Left ventricle myocardium inferior (tissue), 1 donor: ENCODE results near the gene AKAP8. TPM values are rescaled to one million over a fixed set of nuclear protein-coding genes. Genes with fewer than 3 reads are reported as not detected.

Experiments used
- DNase-seq: peaks from one replicate; pipeline ENCODE4 v3.0.0-alpha.2; 2020
- H3K27ac ChIP-seq: fragments of 200-600 bp; replicated peaks from 2 replicates; pipeline ENCODE4 v1.8.0; 2021
- H3K27me3 ChIP-seq: fragments of 200-600 bp; 2 replicates; pipeline ENCODE4 v1.8.0; 2021; ENCODE audit warnings: low read depth
- H3K36me3 ChIP-seq: fragments of 200-600 bp; 2 replicates; pipeline ENCODE4 v1.8.0; 2021
- H3K4me1 ChIP-seq: fragments of 200-600 bp; 2 replicates; pipeline ENCODE4 v1.8.0; 2021
- H3K4me3 ChIP-seq: fragments of 200-600 bp; 2 replicates; pipeline ENCODE4 v1.8.0; 2021; ENCODE audit warnings: mild to moderate bottlenecking, moderate library complexity
- H3K9me3 ChIP-seq: fragments of 200-600 bp; replicated peaks from 2 replicates; pipeline ENCODE4 v1.8.0; 2021
- intact Hi-C: fragments of 100-400 bp; cut with micrococcal nuclease; formaldehyde crosslinking; loops from one replicate; pipeline ENCODE4 v1.11.0; 2022
- total RNA-seq: library from RNA; stranded (reverse); fragmentation: NEBNext Ultra II Directional; extraction: Animal tissue kit (Norgen Biotek cat#: 25700); gene quantifications from one replicate; pipeline ENCODE4 v1.2.1, GENCODE V29; 2021
- TF ChIP-seq, protein P1 (sequence below): fragments of 200-600 bp; IDR thresholded peaks from 2 replicates; pipeline ENCODE4 v1.8.0; 2021; ENCODE audit warnings: antibody characterized with exemption, mild to moderate bottlenecking, borderline replicate concordance
- donor health status: DM: no; HTN: yes; CAD: no; lungs with severe emphysema.

AKAP8 gene
- total RNA-seq, 1 donor from 2014 or later, result 21.8 TPM

DNA sequence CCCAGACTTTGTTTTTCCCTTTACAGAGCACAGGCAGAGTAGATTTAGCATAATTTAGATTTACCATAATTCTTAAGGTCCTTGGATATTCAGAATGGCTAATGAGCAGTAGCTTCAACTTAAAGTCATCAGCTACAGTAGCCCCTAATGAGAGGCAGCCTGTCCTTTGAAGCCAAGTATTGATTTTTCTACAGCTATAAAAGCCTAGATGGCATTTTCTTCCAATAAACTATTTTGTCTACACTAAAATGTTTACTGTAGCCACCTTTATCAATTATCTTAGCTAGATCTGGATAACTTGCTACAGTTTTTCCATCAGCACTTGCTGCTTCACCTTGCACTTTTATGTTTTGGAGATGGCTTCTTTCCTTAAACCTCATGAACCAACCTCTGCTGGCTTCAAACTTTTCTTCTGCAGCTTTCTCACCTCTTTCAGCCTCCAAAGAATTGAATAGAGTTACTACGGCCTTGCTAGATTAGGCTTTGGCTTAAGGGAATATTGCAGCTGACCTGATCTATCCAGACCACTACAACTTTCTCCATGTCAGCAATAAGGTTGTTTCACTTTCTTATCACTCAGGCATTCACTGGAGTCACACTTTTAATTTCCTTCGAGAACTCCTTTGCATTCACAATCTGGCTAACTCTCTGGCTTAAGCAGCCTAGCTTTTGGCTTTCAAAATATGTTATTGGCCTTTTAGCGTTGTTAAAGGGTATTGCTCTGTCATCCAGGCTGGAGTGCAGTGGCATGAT lies 73.8 kb downstream of the AKAP8 start:
- no peak overlapping the region for H3K27ac ChIP-seq
- no peaks in the 10 kb centered on the region for H3K36me3 ChIP-seq
- DNase-seq, result no peak
- no peaks in the 10 kb centered on the region for H3K9me3 ChIP-seq
- peaks cover 97% of the 10 kb centered on the region for H3K4me1 ChIP-seq
- intact Hi-C loops, result no loop called here
- no peak overlapping the region for H3K4me3 ChIP-seq
- H3K27me3 ChIP-seq, result no peaks in the 10 kb centered on the region
- TF ChIP-seq, protein P1, sequence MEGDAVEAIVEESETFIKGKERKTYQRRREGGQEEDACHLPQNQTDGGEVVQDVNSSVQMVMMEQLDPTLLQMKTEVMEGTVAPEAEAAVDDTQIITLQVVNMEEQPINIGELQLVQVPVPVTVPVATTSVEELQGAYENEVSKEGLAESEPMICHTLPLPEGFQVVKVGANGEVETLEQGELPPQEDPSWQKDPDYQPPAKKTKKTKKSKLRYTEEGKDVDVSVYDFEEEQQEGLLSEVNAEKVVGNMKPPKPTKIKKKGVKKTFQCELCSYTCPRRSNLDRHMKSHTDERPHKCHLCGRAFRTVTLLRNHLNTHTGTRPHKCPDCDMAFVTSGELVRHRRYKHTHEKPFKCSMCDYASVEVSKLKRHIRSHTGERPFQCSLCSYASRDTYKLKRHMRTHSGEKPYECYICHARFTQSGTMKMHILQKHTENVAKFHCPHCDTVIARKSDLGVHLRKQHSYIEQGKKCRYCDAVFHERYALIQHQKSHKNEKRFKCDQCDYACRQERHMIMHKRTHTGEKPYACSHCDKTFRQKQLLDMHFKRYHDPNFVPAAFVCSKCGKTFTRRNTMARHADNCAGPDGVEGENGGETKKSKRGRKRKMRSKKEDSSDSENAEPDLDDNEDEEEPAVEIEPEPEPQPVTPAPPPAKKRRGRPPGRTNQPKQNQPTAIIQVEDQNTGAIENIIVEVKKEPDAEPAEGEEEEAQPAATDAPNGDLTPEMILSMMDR, result no peak

DNA sequence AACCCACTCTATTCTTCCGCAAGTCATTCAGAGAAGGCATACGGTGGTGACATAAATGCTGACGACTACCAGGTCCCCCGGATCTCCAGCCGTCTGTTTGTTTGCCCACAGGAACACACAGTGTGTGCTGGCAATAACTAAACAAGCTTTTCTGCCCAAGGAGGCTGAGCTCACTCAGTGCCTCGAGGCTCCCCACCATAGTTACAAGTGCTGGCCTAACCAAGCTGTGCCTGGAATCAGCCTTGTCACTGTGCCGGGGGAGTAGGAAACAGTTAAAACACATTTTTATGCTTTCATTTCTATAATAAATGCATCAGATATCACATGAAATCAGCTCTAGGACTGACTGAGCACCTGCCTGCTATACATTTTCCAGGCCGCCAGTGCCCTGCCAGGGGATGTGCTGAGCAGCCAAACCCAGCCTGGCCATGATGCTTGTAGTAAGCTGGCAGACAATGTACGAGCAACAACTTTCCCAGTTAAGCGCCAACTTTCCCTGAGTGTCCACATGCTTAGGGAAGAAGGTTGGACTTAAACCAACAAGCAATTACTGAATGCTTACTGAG lies 75.4 kb downstream of the AKAP8 start:
- peak overlapping the region; percentile 33 for H3K27ac ChIP-seq
- intact Hi-C loops, result no loop called here
- H3K4me3 ChIP-seq, result no peak overlapping the region
- H3K4me1 ChIP-seq, result peaks cover 97% of the 10 kb centered on the region
- no peaks in the 10 kb centered on the region for H3K9me3 ChIP-seq
- TF ChIP-seq, protein P1, result no peak
- DNase-seq, result peak; percentile 40
- H3K27me3 ChIP-seq, result no peaks in the 10 kb centered on the region
- H3K36me3 ChIP-seq, result no peaks in the 10 kb centered on the region

Other genes with a start within 250 kb of the AKAP8 start
- 21.7 TPM for gene NOTCH3, start 178.8 kb downstream of the AKAP8 start, total RNA-seq
- not detected for gene EPHX3, start 147.3 kb downstream of the AKAP8 start, total RNA-seq
- 60.9 TPM for gene BRD4, start 47.2 kb downstream of the AKAP8 start, total RNA-seq
- gene AKAP8L, start 39.2 kb upstream of the AKAP8 start, total RNA-seq, result 74.5 TPM
- 25.3 TPM for gene WIZ, start 70.2 kb upstream of the AKAP8 start, total RNA-seq
- 1.5 TPM for gene RASAL3, start 84.8 kb upstream of the AKAP8 start, total RNA-seq
- gene PGLYRP2, start 99.7 kb upstream of the AKAP8 start, total RNA-seq, result not detected
- gene CYP4F22, start 128.7 kb upstream of the AKAP8 start, total RNA-seq, result not detected
- not detected for gene CYP4F8, start 235.4 kb upstream of the AKAP8 start, total RNA-seq